ENCODE measurements around the gene PTPN14.

DNA sequence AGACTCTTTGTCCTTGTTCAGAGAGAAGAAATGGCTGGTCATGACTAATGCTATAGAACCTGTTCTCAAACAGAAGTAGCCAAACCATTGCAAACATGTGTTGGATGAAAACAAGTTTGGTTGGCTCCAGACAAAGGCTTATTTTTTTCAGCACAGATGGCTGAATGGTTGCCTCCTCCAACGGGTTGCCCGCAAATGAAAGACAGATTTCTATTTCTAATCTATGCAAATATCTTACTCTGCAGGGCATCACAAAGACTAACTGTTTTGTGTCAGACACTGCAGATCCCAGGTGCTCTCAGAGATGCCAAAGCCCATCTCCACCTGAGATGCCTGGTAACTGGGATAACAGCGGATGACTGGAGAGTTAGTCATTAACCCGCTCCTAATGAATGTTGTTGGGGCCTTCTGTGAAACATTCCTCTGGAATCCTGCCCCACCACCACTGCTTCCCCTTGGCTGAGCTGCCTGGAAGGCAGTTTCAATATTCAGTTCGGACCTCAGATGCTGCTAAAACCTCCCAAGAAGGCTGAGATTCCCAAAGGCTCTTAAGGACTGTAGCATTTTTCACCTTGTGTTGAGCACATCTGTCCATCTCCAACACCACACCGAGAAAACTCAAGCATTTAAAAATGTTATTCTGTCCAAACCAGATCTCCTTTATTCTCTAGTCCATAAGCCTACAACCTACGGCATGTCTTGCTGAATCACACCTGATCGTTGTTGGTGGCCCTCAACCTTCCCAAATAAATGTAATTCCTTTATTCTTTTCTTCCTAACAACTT is 104.4 kb downstream of the PTPN14 start:
- TF ChIP-seq, protein P1, sequence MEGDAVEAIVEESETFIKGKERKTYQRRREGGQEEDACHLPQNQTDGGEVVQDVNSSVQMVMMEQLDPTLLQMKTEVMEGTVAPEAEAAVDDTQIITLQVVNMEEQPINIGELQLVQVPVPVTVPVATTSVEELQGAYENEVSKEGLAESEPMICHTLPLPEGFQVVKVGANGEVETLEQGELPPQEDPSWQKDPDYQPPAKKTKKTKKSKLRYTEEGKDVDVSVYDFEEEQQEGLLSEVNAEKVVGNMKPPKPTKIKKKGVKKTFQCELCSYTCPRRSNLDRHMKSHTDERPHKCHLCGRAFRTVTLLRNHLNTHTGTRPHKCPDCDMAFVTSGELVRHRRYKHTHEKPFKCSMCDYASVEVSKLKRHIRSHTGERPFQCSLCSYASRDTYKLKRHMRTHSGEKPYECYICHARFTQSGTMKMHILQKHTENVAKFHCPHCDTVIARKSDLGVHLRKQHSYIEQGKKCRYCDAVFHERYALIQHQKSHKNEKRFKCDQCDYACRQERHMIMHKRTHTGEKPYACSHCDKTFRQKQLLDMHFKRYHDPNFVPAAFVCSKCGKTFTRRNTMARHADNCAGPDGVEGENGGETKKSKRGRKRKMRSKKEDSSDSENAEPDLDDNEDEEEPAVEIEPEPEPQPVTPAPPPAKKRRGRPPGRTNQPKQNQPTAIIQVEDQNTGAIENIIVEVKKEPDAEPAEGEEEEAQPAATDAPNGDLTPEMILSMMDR (conservative IDR thresholded peaks at IDR 0.05 in 1 of 2, IDR thresholded peaks at IDR 0.05 in 1 of 2; ENCODE audit: extremely low read depth in 1 of 2, insufficient read depth in 1 of 2, low read depth in 1 of 2, low read length in 2 of 2), result no peak
- TF ChIP-seq EZH2 (IDR thresholded peaks at IDR 0.05; ENCODE audit: borderline replicate concordance, low read length), result no peak
